Measurements from ENCODE around the gene KIF21A.

GRCh38 chr12:39389399-39390150, 53.3 kb downstream of the KIF21A start:
- TF ChIP-seq CTCF (IDR thresholded peaks at IDR 0.05; ENCODE audit: poor library complexity) (no peak), EZH2phosphoT487 (IDR thresholded peaks at IDR 0.05; ENCODE audit: low read depth, severe bottlenecking, unreplicated experiment) (no peak), EZH2 (IDR thresholded peaks at IDR 0.05; ENCODE audit: borderline replicate concordance) (no peak)
